H7 (cell line): ENCODE data around the gene TP53BP1. TPM values are rescaled to one million over a fixed set of nuclear protein-coding genes. Genes with fewer than 3 reads are reported as not detected.

ENCODE experiments used
- DNase-seq: peaks from one replicate; pipeline ENCODE4 v3.0.0; 2012
- H3K27me3 ChIP-seq: 2 replicates; pipeline ENCODE4 v1.6.0; 2011; ENCODE audit warnings: mild to moderate bottlenecking, low read length; ENCODE audit not compliant: control insufficient read depth, insufficient read depth
- H3K36me3 ChIP-seq: replicated peaks from 2 replicates; pipeline ENCODE4 v1.5.1; 2011; ENCODE audit warnings: low read length; ENCODE audit not compliant: control insufficient read depth, insufficient read depth
- H3K4me3 ChIP-seq: 2 replicates; pipeline ENCODE4 v1.5.1; 2011; ENCODE audit warnings: low read depth, mild to moderate bottlenecking, control low read depth, low read length, moderate library complexity; ENCODE audit not compliant: insufficient read depth
- total RNA-seq: library from RNA; depleted of rRNA; stranded (reverse); fragments of >200 nt; shearing (Covaris generic); gene quantifications from 2 replicates; pipeline ENCODE4 v1.2.3, GENCODE V29; 2014

TP53BP1 gene
- total RNA-seq, 1 experiment from 2014 or later, result 36.6 TPM

DNA sequence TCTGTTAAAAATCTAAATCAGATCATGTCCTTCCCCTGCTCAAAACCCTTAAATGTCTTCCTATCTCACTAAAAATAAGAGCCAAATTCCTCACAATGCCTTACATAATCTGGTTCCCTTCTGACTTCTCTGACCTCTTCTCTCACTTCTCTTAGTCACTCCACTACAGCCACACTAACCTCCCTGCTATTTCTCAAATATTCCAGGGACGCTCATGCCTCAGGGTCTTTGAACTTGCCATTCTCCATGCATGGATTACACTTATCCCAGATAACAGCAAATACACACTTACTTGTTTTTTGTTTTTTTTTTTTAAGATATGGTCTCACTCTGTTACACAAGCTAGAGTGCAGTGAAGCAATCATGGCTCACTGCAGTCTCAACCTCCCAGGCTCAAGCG is 8.5 kb downstream of the TP53BP1 start:
- Histone ChIP-seq H3K27me3 (no peaks in the 10 kb centered on the region), H3K4me3 (no peak overlapping the region), H3K36me3 (peaks cover 8% of the 10 kb centered on the region)
- DNase-seq, result no peak

DNA sequence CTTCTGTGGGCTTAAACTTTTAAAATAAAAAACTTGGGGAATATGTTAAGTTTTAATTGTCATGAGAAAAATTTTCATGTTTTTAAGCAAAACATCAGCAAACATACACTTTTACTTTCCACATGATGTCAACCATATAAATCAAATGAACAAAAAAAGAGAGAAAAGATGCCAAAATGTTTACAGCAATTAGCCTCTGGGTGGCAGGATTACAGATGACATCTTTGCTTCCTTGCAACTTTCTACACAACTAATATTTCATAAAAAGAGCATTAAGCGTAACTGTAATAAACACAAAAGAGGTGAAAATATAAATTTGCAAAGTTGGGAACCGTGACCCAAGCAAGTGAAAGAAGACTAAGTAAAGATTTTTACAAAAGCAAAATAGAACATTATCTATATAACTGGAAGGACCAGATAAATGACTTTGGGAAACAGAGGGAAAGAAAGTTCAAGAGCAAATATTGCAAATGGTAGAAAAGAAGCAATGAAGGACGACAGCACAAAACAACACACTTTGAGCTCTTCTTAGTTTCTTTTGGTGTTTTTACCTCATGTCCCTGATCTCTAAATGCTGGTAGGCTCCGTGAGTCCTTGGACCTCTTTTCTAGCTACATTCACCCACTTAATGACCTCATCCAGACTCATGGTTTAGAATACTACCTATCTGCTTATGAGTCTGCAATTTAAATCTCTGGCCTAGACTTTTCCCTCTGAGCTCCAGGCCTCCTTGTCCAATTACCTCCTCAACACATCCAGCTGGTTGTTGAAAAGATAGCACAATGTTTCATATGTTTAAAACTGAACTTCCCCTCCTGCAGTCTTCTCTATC is 9.4 kb downstream of the TP53BP1 start:
- DNase-seq, result no peak
- Histone ChIP-seq H3K4me3 (no peak overlapping the region), H3K36me3 (peaks cover 8% of the 10 kb centered on the region), H3K27me3 (no peaks in the 10 kb centered on the region)

DNA sequence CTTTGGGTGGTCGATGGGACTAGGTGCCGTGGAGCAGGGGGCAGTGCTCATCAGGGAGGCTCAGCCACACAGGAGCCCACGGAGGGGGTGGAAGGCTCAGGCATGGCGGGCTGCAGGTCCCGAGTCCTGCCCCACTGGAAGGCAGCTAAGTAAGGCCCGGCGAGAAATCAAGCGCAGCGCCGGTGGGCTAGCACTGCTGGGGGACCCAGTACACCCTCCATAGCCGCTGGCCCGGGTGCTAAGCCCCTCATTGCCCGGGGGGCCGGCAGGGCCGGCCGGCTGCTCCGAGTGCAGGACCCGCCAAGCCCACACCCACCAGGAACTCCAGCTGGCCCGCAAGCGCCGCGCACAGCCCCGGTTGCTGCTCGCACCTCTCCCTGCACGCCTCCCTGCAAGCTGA is 19.1 kb downstream of the TP53BP1 start:
- Histone ChIP-seq H3K36me3 (peaks cover 19% of the 10 kb centered on the region), H3K4me3 (no peak overlapping the region), H3K27me3 (no peaks in the 10 kb centered on the region)
- DNase-seq, result no peak

DNA sequence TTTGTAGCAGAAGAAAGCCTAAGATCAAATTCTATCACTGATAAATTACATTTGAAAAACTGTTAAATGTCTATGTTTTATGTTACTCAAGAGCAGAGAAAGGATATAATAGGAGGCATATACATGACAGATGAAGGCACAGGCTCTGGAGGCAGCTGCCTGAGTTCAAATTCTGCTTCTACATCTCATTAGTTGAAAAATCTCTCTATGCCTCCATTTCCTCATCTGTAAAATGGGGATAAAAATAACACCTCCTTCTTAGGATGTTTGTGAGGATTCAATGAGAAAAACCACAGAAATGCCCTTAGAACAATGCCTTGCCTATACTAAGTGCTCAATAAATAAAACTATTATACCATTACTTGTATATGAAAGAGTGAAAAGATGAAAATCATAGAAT is 21.0 kb downstream of the TP53BP1 start:
- no peak overlapping the region for H3K4me3 ChIP-seq
- H3K27me3 ChIP-seq, result no peaks in the 10 kb centered on the region
- H3K36me3 ChIP-seq, result peaks cover 21% of the 10 kb centered on the region
- DNase-seq, result no peak

DNA sequence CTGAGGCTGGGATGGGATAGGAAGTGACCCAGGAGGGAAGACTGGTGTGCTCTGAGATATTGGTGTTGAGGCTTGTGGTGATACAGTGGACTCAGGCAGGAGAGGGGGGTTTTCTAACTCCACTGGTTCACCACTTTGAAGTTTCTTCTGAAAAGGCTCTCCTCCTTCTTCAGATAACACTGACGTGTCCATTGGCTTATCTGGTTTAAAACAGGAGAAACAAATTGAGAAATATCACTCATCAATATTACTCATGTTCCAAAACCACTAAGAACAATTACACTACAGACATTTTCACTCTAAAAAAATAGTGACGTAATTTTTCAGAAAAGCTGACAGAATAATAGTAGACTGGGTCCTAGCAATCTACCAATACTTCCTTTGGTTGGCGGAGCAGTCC is 23.1 kb downstream of the TP53BP1 start:
- peaks cover 19% of the 10 kb centered on the region for H3K36me3 ChIP-seq
- no peaks in the 10 kb centered on the region for H3K27me3 ChIP-seq
- no peak for DNase-seq
- H3K4me3 ChIP-seq, result no peak overlapping the region

DNA sequence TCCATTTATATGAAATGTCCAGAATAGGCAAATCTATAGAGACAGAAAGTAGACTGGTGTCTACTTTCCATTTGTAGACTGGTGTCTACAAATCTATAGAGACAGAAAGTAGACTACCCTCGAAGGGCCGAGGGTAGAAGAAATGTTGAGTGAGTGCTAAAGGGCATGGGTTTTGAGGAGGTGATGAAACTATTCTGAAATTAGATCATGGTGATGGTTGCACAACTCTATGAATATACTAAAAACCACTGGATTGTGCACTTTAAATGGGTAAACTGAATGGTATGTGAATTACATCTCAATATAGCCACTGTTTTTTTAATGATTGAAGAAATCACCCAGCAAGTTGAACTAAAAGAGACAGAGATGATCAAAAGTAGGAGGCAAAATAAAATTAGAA is 27.9 kb downstream of the TP53BP1 start:
- no peak for DNase-seq
- no peak overlapping the region for H3K4me3 ChIP-seq
- H3K27me3 ChIP-seq, result no peaks in the 10 kb centered on the region
- H3K36me3 ChIP-seq, result peaks cover 13% of the 10 kb centered on the region

DNA sequence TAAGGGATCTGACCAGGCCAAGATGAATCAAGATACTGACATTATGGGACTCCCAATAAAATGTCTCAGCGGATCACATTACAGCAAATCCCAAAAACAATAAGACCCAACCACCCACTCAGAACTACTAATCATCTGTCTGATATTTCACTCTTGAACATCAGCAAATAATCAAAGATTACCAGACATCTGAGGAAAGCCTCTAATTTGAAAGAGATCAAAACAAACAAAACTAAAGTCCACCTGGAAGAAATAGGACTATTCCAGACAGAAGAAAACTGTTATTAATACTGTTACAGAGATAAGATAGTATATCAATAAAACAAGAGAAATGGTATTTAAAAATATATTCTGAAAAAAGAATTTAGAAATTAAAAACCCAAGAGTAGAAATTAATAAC is 29.0 kb downstream of the TP53BP1 start:
- no peak for DNase-seq
- Histone ChIP-seq H3K4me3 (no peak overlapping the region), H3K27me3 (no peaks in the 10 kb centered on the region), H3K36me3 (peaks cover 10% of the 10 kb centered on the region)

DNA sequence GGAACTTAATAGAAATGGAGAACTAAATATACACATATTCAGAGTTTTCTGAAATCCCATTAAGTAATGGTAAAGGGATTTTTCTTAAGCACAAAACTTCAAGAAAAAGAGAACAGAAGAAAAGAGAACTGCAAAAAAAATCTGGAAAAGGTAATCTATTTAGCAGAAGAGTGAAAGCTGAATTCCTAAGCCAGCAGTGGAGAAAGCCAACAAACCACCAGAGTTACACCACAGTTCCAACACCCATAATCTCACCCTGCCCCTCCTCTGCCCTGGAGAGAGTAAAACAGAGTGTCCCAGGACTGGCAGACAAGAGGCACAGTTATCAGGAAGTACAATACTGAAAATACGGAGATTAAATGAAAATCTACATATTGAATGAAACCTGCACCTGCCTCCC is 29.4 kb downstream of the TP53BP1 start:
- no peak overlapping the region for H3K4me3 ChIP-seq
- no peaks in the 10 kb centered on the region for H3K27me3 ChIP-seq
- DNase-seq, result no peak
- H3K36me3 ChIP-seq, result peaks cover 10% of the 10 kb centered on the region

DNA sequence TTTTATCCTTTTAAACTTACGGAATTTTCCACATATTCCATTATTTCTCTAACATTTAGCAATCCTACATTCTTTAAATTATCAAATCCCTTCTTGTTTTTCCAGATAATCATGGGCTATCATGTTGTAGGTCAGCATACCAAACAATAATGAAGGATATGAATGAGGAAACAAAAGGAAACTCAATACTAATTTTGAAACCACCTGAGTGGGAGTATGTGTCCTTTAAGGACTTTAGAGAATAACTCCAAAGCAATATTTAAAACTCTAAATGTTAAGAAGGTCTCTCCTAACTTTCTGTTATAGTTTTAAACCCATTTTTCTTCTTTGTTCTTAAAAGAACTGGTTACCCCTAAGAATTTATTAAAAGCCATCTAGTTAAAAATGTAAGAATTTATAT is 43.0 kb downstream of the TP53BP1 start:
- Histone ChIP-seq H3K27me3 (no peaks in the 10 kb centered on the region), H3K4me3 (no peak overlapping the region), H3K36me3 (peaks cover 8% of the 10 kb centered on the region)
- DNase-seq, result no peak

DNA sequence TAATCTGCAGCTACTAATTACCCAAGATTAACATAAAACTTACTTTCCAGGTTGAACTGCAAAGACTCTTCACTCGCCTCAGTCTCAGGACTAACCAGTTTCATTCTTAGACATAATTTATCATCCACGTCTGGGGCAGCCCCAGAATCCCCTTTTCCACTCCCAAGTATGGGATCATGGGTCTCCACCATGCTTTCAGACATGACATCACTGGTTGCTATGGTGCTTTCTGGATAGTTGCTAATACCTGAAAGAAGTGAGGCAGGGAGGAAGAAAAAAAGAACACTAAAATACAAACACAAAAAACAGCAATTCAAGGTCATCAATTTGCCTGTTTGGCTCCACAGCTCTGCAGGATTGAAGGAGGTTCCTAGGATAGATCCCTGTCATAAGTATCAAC is 46.6 kb downstream of the TP53BP1 start:
- Histone ChIP-seq H3K36me3 (peaks cover 7% of the 10 kb centered on the region), H3K4me3 (no peak overlapping the region), H3K27me3 (no peaks in the 10 kb centered on the region)
- DNase-seq, result no peak

DNA sequence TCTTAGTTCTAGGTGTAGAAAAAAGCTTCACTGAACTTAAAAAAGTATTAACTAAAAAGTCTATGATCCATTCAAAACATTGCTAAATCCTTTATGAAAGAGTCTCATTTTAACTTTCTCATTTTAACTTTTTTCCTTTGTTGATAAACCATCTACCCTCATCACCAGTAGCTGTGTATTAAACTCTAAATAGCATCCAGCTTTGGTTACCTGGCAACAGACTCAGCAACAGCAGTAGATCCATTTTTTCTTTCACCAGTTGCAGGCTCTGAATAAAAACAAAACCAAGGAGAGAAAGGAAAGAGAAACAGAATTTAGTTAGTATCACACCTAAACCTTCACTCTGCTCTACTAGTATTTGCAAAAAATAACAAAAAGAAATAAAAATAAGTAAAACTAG is 51.6 kb downstream of the TP53BP1 start:
- Histone ChIP-seq H3K4me3 (no peak overlapping the region), H3K36me3 (peaks cover 7% of the 10 kb centered on the region), H3K27me3 (no peaks in the 10 kb centered on the region)
- DNase-seq, result no peak

DNA sequence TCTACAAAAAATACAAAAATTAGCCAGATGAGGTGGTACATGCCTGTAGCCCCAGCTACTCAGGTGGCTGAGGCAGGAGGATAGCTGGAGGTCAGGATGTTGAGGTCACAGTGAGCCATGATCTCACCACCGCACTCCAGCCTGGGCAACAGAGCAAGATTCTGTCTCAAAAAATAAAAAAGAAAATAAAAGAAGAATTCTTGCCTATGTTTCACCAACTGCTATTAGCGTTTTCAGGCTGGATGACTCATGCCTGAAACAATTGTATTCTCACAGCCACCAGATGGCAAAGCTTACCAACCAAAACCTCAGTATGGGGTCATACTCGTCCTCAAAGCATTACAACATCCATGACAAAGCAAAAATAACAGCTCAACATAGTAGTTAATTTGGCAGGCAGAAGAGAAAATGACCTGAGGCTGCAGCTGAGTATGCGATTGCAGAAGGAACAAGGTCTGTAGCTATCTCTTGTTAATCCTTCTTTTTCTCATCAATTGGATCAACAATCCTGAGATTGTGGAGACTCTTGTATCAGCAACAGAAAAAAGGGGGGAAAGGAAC is 52.2 kb downstream of the TP53BP1 start:
- peak; percentile 30 for DNase-seq
- Histone ChIP-seq H3K36me3 (peaks cover 6% of the 10 kb centered on the region), H3K4me3 (no peak overlapping the region), H3K27me3 (no peaks in the 10 kb centered on the region)

DNA sequence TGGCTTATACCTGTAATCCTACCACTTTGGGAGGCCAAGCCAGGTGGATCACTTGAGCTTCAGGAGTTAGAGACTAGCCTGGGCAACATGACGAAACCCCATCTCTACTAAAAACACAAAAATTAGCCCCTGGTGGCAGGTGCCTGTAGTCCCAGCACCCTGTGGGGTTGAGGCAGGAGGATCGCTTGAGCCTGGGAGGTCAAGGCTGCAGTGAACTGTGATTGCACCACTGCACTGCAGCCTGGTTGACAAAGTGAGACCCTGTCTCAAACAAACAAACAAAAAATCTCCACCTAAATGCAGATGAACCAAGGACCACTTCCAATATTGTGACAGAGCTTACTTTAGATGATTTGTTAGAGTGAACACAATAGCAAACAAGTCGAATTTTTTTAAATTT is 53.7 kb downstream of the TP53BP1 start:
- H3K27me3 ChIP-seq, result no peaks in the 10 kb centered on the region
- H3K4me3 ChIP-seq, result no peak overlapping the region
- no peak for DNase-seq
- peaks cover 5% of the 10 kb centered on the region for H3K36me3 ChIP-seq

DNA sequence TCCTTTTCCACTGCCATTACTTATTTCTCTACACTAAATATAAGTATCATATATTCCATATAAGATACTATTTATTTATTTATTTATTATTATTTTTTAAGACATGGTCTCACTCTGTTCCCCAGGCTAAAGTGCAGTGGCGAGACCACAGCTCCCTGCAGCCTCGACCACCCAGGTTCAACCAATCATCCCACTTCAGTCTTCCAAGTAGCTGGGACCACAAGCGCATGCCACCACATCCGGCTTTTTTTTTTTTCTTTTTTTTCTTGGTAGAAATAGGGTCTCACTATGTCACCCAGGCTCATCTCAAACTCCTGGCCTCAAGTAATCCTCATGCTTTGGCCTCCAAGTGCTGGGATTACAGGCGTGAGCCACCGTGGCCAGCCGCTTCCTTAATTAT is 56.6 kb downstream of the TP53BP1 start:
- no peaks in the 10 kb centered on the region for H3K27me3 ChIP-seq
- H3K36me3 ChIP-seq, result peaks cover 14% of the 10 kb centered on the region
- no peak overlapping the region for H3K4me3 ChIP-seq
- DNase-seq, result no peak

DNA sequence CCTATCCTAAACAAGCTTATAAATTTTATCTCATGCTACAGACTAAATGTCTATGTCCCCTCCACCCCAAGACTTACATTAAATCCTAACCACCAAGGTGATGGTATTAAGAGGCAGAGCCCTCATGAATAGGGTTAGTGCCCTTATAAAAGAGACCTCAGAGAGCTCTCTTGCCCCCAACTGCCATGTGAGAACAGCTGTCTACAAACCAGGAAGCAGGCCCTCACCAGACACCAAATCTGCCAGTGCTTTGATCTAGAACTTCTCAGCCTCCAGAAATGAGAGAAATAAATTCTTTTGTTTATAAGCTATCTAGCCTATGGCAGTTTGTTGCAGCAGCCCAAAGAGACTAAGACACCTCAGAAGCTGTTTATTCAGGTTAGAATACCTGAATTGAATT is 58.5 kb downstream of the TP53BP1 start:
- no peak for DNase-seq
- H3K27me3 ChIP-seq, result no peaks in the 10 kb centered on the region
- no peak overlapping the region for H3K4me3 ChIP-seq
- H3K36me3 ChIP-seq, result peaks cover 14% of the 10 kb centered on the region
